Choroid plexus epithelial cell (primary cell): Measurements from ENCODE around the gene CTH.

Experiments
- DNase-seq: peaks from one replicate; pipeline ENCODE4 v3.0.0-alpha.2; 2010; ENCODE audit warnings: low read depth
- H3K4me3 ChIP-seq: 2 replicates; pipeline ENCODE4 v1.5.1; 2011; ENCODE audit warnings: low read depth, mild to moderate bottlenecking, control low read depth, low read length, moderate library complexity
- TF ChIP-seq, protein P1 (sequence below): conservative IDR thresholded peaks from 2 replicates; pipeline ENCODE4 v1.5.1; 2011; ENCODE audit warnings: low read depth, mild to moderate bottlenecking, control low read depth, inconsistent platforms, low read length, moderate library complexity

Gene CTH

DNA sequence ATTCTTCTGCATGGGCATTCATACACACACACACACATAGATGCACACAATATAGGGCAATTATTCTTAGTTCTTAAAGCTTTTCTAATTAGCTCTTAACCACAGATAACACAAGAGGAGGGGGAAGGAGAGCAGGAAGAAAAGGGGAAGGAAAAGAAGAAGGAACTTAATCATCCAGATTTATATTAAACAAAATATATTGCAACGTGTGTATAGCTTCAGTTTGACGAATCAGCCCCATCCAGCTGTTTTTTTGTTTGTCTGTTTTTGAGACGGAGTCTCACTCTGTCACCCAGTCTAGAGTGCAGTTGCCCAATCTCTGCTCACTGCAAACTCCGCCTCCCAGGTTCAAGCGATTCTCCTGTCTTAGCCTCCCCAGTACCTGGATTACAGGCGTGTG lies 34.9 kb upstream of the CTH start:
- DNase-seq = no peak
- TF ChIP-seq, protein P1, sequence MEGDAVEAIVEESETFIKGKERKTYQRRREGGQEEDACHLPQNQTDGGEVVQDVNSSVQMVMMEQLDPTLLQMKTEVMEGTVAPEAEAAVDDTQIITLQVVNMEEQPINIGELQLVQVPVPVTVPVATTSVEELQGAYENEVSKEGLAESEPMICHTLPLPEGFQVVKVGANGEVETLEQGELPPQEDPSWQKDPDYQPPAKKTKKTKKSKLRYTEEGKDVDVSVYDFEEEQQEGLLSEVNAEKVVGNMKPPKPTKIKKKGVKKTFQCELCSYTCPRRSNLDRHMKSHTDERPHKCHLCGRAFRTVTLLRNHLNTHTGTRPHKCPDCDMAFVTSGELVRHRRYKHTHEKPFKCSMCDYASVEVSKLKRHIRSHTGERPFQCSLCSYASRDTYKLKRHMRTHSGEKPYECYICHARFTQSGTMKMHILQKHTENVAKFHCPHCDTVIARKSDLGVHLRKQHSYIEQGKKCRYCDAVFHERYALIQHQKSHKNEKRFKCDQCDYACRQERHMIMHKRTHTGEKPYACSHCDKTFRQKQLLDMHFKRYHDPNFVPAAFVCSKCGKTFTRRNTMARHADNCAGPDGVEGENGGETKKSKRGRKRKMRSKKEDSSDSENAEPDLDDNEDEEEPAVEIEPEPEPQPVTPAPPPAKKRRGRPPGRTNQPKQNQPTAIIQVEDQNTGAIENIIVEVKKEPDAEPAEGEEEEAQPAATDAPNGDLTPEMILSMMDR = no peak
- H3K4me3 ChIP-seq = no peak overlapping the region

DNA sequence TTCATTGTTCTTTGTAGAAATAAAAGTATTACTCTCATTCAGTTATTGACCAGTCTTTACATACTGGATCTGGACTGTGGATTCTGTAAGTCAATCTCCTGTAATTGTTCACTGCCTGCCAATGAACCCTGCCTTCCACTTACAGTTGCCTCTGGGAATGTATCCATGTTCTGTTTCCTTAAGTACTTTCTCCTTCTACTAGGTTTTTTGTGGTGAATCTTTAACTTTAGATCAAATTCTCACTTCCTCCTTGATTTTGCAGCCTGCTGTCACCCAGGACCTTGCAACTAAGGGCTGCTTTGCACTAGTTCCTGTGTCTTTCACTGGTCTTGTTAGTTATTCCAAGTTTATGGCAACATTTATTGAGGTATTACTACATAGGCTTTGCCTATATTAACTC lies 28.4 kb upstream of the CTH start:
- TF ChIP-seq, protein P1 = no peak
- H3K4me3 ChIP-seq = no peak overlapping the region
- DNase-seq = no peak

DNA sequence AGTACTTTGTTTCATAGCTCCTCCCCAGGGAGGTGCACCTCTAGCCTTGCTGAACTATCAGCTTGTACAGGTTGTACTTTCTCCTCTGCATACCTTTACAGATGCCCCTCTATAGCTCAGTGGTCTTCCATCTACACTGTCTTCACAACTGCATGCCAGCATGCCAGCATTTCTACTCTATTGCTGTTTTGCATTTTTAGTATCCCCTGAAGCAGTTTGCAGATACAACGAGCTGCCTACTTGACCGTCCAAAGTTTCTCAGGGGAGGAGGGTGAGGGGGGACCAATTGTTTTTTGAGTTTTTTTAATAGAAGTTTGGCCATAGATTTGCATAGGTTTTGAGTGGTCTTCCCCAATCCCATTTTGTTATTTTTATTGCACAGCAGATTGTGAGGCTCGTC lies 27.6 kb upstream of the CTH start:
- H3K4me3 ChIP-seq = no peak overlapping the region
- no peak for DNase-seq
- TF ChIP-seq, protein P1 = no peak

DNA sequence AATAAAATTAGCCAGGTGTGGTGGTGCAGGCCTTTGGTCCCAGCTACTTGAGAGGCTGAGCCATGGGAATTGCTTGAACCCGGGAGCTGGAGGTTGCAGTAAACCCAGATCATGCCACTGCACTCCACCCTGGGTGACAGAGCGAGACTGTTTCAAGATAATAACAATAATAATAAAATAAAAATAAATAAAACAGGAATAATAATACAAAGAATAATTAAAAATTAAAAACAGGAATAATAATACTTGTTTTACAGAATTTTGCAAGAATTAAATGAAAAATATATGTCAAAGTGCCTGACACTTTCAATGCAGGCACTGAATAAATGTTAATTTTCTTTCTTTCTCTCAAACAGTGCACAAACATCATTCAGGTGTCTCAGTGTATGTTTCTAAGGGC lies 26.5 kb upstream of the CTH start:
- no peak overlapping the region for H3K4me3 ChIP-seq
- TF ChIP-seq, protein P1 = no peak
- no peak for DNase-seq

DNA sequence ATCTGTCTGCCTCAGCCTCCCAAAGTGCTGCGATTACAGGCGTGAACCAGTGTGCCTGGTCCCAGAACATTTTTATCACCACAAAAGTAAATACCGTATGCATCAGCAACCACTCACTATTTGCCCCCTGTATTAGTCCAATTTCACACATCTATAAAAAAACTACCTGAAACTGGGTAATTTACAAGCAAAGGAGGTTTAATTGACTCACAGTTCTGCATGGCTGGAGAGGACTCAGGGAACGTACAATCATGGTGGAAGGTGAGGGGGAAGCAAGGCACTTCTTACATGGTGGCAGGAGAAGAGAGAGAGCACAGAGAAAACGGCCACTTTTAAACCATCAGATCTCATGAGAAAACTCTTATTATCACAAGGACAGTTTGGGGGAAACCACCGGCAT lies 25.6 kb upstream of the CTH start:
- H3K4me3 ChIP-seq = no peak overlapping the region
- DNase-seq = no peak
- TF ChIP-seq, protein P1 = no peak

DNA sequence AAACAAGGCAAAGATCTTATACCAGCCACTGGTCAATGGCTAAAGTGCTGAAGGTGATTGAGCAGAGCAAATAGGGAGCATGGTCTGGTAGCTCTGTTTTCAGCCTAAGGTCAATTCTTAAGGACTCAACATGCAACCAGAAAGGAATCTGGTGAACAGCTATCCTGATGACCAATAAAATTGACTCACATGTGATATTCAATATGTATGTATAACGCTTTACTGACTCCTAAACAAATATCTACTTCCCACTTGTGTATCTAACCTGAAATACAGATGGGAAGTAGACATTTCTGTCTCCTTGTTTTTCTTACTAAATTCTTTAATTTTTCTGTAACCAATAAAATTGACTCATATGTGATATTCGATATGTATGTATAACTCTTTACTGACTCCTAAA lies 24.9 kb upstream of the CTH start:
- DNase-seq = no peak
- H3K4me3 ChIP-seq = no peak overlapping the region
- TF ChIP-seq, protein P1 = no peak

DNA sequence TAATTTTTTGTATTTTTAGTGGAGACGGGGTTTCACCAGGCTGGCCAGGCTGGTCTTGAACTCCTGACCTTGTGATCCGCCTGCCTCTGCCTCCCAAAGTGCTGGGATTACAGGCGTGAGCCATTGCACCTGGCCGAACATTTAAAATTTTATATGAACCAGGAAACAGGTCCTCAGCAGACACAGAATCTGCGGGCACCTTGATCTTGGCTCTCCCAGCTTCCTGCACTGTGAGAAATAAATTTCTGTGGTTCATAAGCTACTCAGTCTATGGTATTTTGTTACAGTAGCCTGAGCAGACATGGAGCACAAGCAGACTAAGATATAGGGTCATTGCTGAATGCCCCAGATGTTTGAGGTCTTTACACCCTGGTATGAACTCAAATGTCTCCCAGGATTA lies 23.6 kb upstream of the CTH start:
- TF ChIP-seq, protein P1 = no peak
- H3K4me3 ChIP-seq = no peak overlapping the region
- DNase-seq = no peak
